IMR-90 (cell line): Measurements from ENCODE around the gene MDM1. TPM values are rescaled to one million over a fixed set of nuclear protein-coding genes. Genes with fewer than 3 reads are reported as not detected.
A peak's percentile ranks its signal among the peaks of the same experiment; 100 is the strongest.

Source experiments
- ATAC-seq: fragments of 200-7000 bp; cut with Tn5 transposase; 2 replicates; pipeline ENCODE4 v1.9.1; 2020; ENCODE audit warnings: low read depth, mild to moderate bottlenecking, moderate library complexity
- Bru-seq: library from RNA; stranded (reverse); fragments of 400-500 nt; gene quantifications from one replicate; lab custom pipeline; 2021; lab: Mats Ljungman, UMichigan
- BruChase-seq, 2 experiments: library from RNA; stranded (reverse); fragments of 400-500 nt; gene quantifications; one replicate each; lab custom pipeline; 2021; lab: Mats Ljungman, UMichigan
- BruUV-seq: library from RNA; stranded (reverse); fragments of 400-500 nt; replicated peaks from 2 replicates; lab custom pipeline; 2021; lab: Mats Ljungman, UMichigan
- CTCF ChIA-PET: fragments of 300-600 bp; formaldehyde crosslinking; extraction: SDS; loops from one replicate; lab custom pipeline; 2021; ENCODE audit warnings: antibody characterized with exemption; lab: Yijun Ruan, JAX
- POLR2A ChIA-PET: fragments of 300-600 bp; sonication (Branson Sonifier 250); formaldehyde crosslinking; loops from one replicate; lab custom pipeline; 2022; ENCODE audit warnings: antibody characterized with exemption; ENCODE audit not compliant: unreplicated experiment; lab: Charles Lee
- DNase-seq: peaks from one replicate; pipeline ENCODE4 v3.0.0; 2013
- H2AFZ ChIP-seq: replicated peaks from 2 replicates; pipeline ENCODE3; 2013; ENCODE audit warnings: low read length, mild to moderate bottlenecking; ENCODE audit not compliant: poor library complexity
- H2AK5ac ChIP-seq: 2 replicates; pipeline ENCODE4 v1.6.1; 2013; ENCODE audit warnings: low read depth, low read length, inconsistent platforms
- H2AK9ac ChIP-seq: replicated peaks from 2 replicates; pipeline ENCODE3; 2013; ENCODE audit warnings: mild to moderate bottlenecking, low read depth, low read length, moderate library complexity; ENCODE audit not compliant: poor library complexity
- H2BK120ac ChIP-seq: 2 replicates; pipeline ENCODE4 v1.6.1; 2013; ENCODE audit warnings: low read depth, low read length, inconsistent platforms
- H2BK15ac ChIP-seq: 3 replicates; pipeline ENCODE4 v1.6.1; 2013; ENCODE audit warnings: low read depth, low read length, inconsistent platforms
- H2BK20ac ChIP-seq: 2 replicates; pipeline ENCODE4 v1.6.1; 2013; ENCODE audit warnings: low read depth, mild to moderate bottlenecking, inconsistent platforms, low read length, moderate library complexity
- H2BK5ac ChIP-seq: 2 replicates; pipeline ENCODE4 v1.6.1; 2013; ENCODE audit warnings: mild to moderate bottlenecking, low read depth, low read length, inconsistent platforms; ENCODE audit not compliant: poor library complexity, severe bottlenecking
- H3K14ac ChIP-seq: replicated peaks from 2 replicates; pipeline ENCODE4 v1.6.1; 2013; ENCODE audit warnings: low read depth, low read length, inconsistent platforms
- H3K18ac ChIP-seq: 2 replicates; pipeline ENCODE4 v1.6.1; 2013; ENCODE audit warnings: low read depth, low read length, control low read depth
- H3K23ac ChIP-seq: 2 replicates; pipeline ENCODE4 v1.6.1; 2013; ENCODE audit warnings: low read depth, low read length, inconsistent platforms
- H3K27ac ChIP-seq: 2 replicates; pipeline ENCODE4 v1.5.1; 2013; ENCODE audit warnings: mild to moderate bottlenecking, control low read depth, low read length; ENCODE audit not compliant: insufficient read depth
- H3K27me3 ChIP-seq: 2 replicates; pipeline ENCODE4 v1.6.1; 2013; ENCODE audit warnings: low read length; ENCODE audit not compliant: control insufficient read depth, insufficient read depth
- H3K36me3 ChIP-seq: 2 replicates; pipeline ENCODE4 v1.6.1; 2013; ENCODE audit warnings: low read length, mixed read lengths; ENCODE audit not compliant: control insufficient read depth, insufficient read depth
- H3K4ac ChIP-seq: 2 replicates; pipeline ENCODE4 v1.6.1; 2013; ENCODE audit warnings: low read depth, low read length, inconsistent platforms
- H3K4me1 ChIP-seq: 2 replicates; pipeline ENCODE4 v1.6.1; 2013; ENCODE audit warnings: low read length, mixed read lengths; ENCODE audit not compliant: control insufficient read depth, insufficient read depth
- H3K4me2 ChIP-seq: 2 replicates; pipeline ENCODE4 v1.6.1; 2013; ENCODE audit warnings: low read depth, mild to moderate bottlenecking, control low read depth, low read length, moderate library complexity
- H3K4me3 ChIP-seq: 2 replicates; pipeline ENCODE4 v1.5.1; 2013; ENCODE audit warnings: low read depth, mild to moderate bottlenecking, control low read depth, low read length, moderate library complexity; ENCODE audit not compliant: insufficient read depth
- H3K56ac ChIP-seq: 2 replicates; pipeline ENCODE4 v1.6.1; 2013; ENCODE audit warnings: low read length, inconsistent platforms; ENCODE audit not compliant: insufficient read depth; ENCODE audit errors: extremely low read depth
- H3K79me1 ChIP-seq, 2 experiments: 2 replicates each; pipeline ENCODE4 v1.6.1; 2013; ENCODE audit warnings: low read length in 2 of 2, inconsistent platforms in 1 of 2, low read depth in 1 of 2
- H3K9ac ChIP-seq: 2 replicates; pipeline ENCODE4 v1.6.1; 2013; ENCODE audit warnings: low read depth, low read length, control low read depth
- H3K9me1 ChIP-seq: 2 replicates; pipeline ENCODE4 v1.6.1; 2013; ENCODE audit warnings: low read length, inconsistent platforms; ENCODE audit not compliant: insufficient read depth
- H3K9me3 ChIP-seq: 2 replicates; pipeline ENCODE4 v1.6.1; 2013; ENCODE audit warnings: low read length; ENCODE audit not compliant: control insufficient read depth, insufficient read depth
- H4K20me1 ChIP-seq: 2 replicates; pipeline ENCODE4 v1.6.1; 2013; ENCODE audit warnings: low read length, inconsistent platforms; ENCODE audit not compliant: insufficient read depth
- H4K5ac ChIP-seq: 2 replicates; pipeline ENCODE4 v1.6.1; 2013; ENCODE audit warnings: mild to moderate bottlenecking, low read depth, low read length, control low read depth
- H4K8ac ChIP-seq, 2 experiments: 2 replicates each; pipeline ENCODE4 v1.6.1; 2013; ENCODE audit warnings: low read depth in 2 of 2, low read length in 2 of 2, control low read depth in 1 of 2, inconsistent platforms in 1 of 2
- H4K91ac ChIP-seq: 2 replicates; pipeline ENCODE4 v1.6.1; 2013; ENCODE audit warnings: low read depth, low read length, inconsistent platforms; ENCODE audit not compliant: insufficient read depth
- CEBPB ChIP-seq: IDR thresholded peaks from 2 replicates; pipeline ENCODE4 v1.6.1; 2012; ENCODE audit warnings: low read depth, low read length, improper control_type of control experiment
- ELK1 ChIP-seq: fragments of 150-350 bp; IDR thresholded peaks from 2 replicates; pipeline ENCODE4 v1.6.1; 2016; ENCODE audit warnings: low read depth, mild to moderate bottlenecking, low read length, moderate library complexity, borderline replicate concordance
- MAZ ChIP-seq: IDR thresholded peaks from 2 replicates; pipeline ENCODE4 v1.6.1; 2012; ENCODE audit warnings: low read depth, mild to moderate bottlenecking, low read length, improper control_type of control experiment, moderate library complexity, borderline replicate concordance
- MXI1 ChIP-seq: IDR thresholded peaks from 2 replicates; pipeline ENCODE4 v1.6.1; 2012; ENCODE audit warnings: low read depth, mild to moderate bottlenecking, low read length, moderate library complexity, borderline replicate concordance
- POLR2A ChIP-seq: IDR thresholded peaks from 2 replicates; pipeline ENCODE4 v1.6.1; 2012; ENCODE audit warnings: mild to moderate bottlenecking, low read depth, low read length
- RFX5 ChIP-seq: IDR thresholded peaks from 2 replicates; pipeline ENCODE4 v1.8.0; 2012; ENCODE audit warnings: low read depth, mild to moderate bottlenecking, low read length, moderate library complexity
- WGBS, 2 experiments: methylation state at CpG; one replicate each; pipeline versions ENCODE4 v1.1.5 to v1.1.7; 2013; ENCODE audit warnings: missing lambda C conversion rate in 2 of 2; ENCODE audit not compliant: insufficient read length in 1 of 2; ENCODE audit errors: extremely low coverage in 2 of 2; 5-methylcytosine and 5-hydroxymethylcytosine counted together
- dilution Hi-C: fragments of 300-500 bp; cut with HindIII; formaldehyde crosslinking; loops from one replicate; pipeline ENCODE4 v1.14.3; 2018; ENCODE audit warnings: low sequenced_read_pairs; ENCODE audit not compliant: unreplicated experiment
- in situ Hi-C: fragments of 300-500 bp; cut with MboI; formaldehyde crosslinking; loops from 3 replicates; pipeline ENCODE4 v1.14.3; 2019; ENCODE audit warnings: low sequenced_read_pairs, inconsistent platforms, mixed read lengths
- intact Hi-C: fragments of 100-400 bp; cut with micrococcal nuclease; formaldehyde crosslinking; loops from 2 replicates; pipeline ENCODE4 v1.10.0; 2022
- long read RNA-seq: library from polyadenylated mRNA; unstranded; transcript quantifications from one replicate; pipeline ENCODE4 v2.0.0, GENCODE V29; 2021; ENCODE audit not compliant: unreplicated experiment
- polyA plus RNA-seq, 3 experiments: library from polyadenylated mRNA; depleted of rRNA; stranded (reverse); fragments of >200 nt; gene quantifications; 2 replicates each; pipeline ENCODE4 v1.2.3, GENCODE V29; 2012; ENCODE audit warnings: low replicate concordance in 1 of 3
- total RNA-seq: library from RNA; depleted of rRNA; stranded (reverse); fragments of >200 nt; gene quantifications from 2 replicates; pipeline ENCODE4 v1.2.3, GENCODE V29; 2012; rRNA removed

MDM1 gene, protein sequence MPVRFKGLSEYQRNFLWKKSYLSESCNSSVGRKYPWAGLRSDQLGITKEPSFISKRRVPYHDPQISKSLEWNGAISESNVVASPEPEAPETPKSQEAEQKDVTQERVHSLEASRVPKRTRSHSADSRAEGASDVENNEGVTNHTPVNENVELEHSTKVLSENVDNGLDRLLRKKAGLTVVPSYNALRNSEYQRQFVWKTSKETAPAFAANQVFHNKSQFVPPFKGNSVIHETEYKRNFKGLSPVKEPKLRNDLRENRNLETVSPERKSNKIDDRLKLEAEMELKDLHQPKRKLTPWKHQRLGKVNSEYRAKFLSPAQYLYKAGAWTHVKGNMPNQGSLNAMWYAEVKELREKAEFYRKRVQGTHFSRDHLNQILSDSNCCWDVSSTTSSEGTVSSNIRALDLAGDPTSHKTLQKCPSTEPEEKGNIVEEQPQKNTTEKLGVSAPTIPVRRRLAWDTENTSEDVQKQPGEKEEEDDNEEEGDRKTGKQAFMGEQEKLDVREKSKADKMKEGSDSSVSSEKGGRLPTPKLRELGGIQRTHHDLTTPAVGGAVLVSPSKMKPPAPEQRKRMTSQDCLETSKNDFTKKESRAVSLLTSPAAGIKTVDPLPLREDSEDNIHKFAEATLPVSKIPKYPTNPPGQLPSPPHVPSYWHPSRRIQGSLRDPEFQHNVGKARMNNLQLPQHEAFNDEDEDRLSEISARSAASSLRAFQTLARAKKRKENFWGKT
- 5.6 and 7.8 TPM in 2 replicates for total RNA-seq
- polyA plus RNA-seq (2012; rRNA removed), result 4.8 and 5.7 TPM in 2 replicates
- 0.52 and 0.65 TPM in 2 replicates for polyA plus RNA-seq (2012; cell fraction: cytosol; rRNA removed)
- 4.1 and 33.0 TPM in 2 replicates for polyA plus RNA-seq (2012; cell fraction: nucleus; rRNA removed; ENCODE audit: low replicate concordance)
- percentile 48 among the genes with signal in this experiment for Bru-seq, nascent RNA
- BruChase-seq, experiment 1, labeled RNA remaining after a 6-hour chase, result percentile 47 among the genes with signal in this experiment
- BruChase-seq, experiment 2, labeled RNA remaining after a 2-hour chase, result percentile 56 among the genes with signal in this experiment
- long read RNA-seq, partial matches to known transcripts, result 1 of 5 reads
- long read RNA-seq, other reads (novel, unspliced or antisense), result 3 of 5 reads

- in situ Hi-C loops (no loop called here), intact Hi-C loops (loop anchor here (1.0 kb wide), 2 partner anchors 354 to 475 kb away; partner anchors contain the start of gene NUP107), dilution Hi-C loops (no loop called here)
- Histone ChIP-seq H2BK120ac (peak within 1 kb of the TSS; percentile 8; the same call in 1 of the 2 replicates), H3K56ac (peak within 1 kb of the TSS; percentile 82), H4K5ac (peak within 1 kb of the TSS; percentile 76), H4K8ac (peak within 1 kb of the TSS; percentile 94 to 95), H3K9me3 (no peaks in the 10 kb centered on the region), H4K20me1 (no peaks in the 10 kb centered on the region), H3K4me2 (peak within 1 kb of the TSS; percentile 95), H2AK9ac (peak within 1 kb of the TSS; percentile 5), H2BK20ac (no peak within 1 kb of the TSS), H3K79me1 (peaks cover 7 to 13% of the 10 kb centered on the region in 2 experiments), H3K36me3 (0 out of 2 replicates have a peak, but pooled peaks cover 1% of the 10 kb centered on the region), H3K14ac (peak within 1 kb of the TSS; percentile 57), H3K4ac (peak within 1 kb of the TSS; percentile 62), H3K9ac (peak within 1 kb of the TSS; percentile 80), H3K23ac (peak within 1 kb of the TSS; percentile 89), H3K27me3 (no peaks in the 10 kb centered on the region; the same call in 1 of the 2 replicates), H2AK5ac (no peak within 1 kb of the TSS), H3K4me3 (peak within 1 kb of the TSS; percentile 81), H3K18ac (peak within 1 kb of the TSS; percentile 7; the same call in 1 of the 2 replicates), H2BK5ac (peak within 1 kb of the TSS; percentile 33), H3K27ac (peak within 1 kb of the TSS; percentile 62), H3K9me1 (no peaks in the 10 kb centered on the region), H2AFZ (peak within 1 kb of the TSS; percentile 98), H4K91ac (peak within 1 kb of the TSS; percentile 69), H2BK15ac (no peak within 1 kb of the TSS), H3K4me1 (peaks cover 2% of the 10 kb centered on the region; the same call in 1 of the 2 replicates)
- WGBS, 2 experiments, result 1% methylated on average over 14 of the region's 59 CpGs; no CpG with 5 or more reads in 1 of the 2 experiments
- BruUV-seq, result no TSS peak
- ChIA-PET POLR2A (no interaction called here), CTCF (interaction anchor here (0.6 to 1.6 kb wide), 3 partner anchors 12 to 109 kb away, joined by 3 to 4 read pairs (median 4); no protein-coding TSS in a partner anchor)
- ATAC-seq (peak; percentile 100), DNase-seq (peak; percentile 98)
- 0 out of 2 replicates have a peak, but pooled peaks have one; percentile 16 for TF ChIP-seq MXI1
- TF ChIP-seq ELK1, result no peak
- TF ChIP-seq POLR2A, result no peak
- TF ChIP-seq RFX5, result no peak
- TF ChIP-seq CEBPB, result peak; percentile 27; the same call in 1 of the 2 replicates
- TF ChIP-seq MAZ, result peak; percentile 56; the same call in 1 of the 2 replicates
Measured at GRCh38 chr12:68331869-68332727, at the start of gene MDM1. TSS of gene MDM1 (minus strand) at chr12:68332362. CDS start at chr12:68332245, 117 bp downstream.
